ENCODE measurements around the gene POT1. TPM values are rescaled to one million over a fixed set of nuclear protein-coding genes. Genes with fewer than 3 reads are reported as not detected.

POT1 gene
- total RNA-seq, 1 experiment from 2014 or later: 20.9 TPM

DNA sequence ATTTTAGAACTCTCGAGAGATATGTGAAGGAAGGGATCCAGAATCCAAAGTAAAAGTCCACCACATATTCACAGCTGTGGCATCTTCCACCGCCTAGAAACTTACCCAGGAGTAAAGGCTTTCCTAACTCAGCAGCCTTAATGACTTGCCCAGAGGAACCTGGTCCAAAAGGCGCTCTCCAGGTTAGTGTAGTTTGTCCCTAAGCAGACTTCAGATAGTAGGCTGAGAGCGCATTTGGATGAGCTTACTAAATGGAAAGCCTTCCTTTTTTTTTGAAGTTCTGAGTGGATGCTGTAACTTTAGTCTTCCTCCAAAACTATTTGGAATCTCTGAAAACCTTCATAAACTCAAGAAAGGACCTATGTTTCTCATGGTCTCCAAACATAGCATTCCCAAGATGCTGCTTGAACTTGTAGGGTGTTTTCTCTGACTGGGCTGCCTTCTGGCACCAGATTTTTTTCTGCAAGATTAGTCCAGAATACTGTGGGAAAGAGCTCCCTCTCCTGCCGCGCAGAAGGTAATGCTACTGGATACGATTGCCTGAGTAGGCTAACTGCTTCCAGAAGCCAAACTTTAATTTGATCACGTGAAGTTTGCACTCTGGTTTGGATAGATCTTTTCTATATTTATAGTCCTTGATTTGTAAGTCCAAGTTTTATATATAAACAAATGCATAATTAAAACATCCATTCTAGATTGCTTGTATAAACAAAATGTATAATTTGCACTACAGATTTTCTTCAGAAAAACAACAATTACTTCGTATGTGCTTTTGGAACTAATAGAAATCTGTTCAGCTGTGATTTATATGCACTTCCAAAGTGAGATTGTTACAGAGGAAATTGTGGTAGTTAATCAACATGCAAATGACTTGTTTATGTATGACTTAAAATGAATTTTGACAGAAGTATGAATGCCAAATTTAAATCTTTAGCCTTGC lies 144.5 kb downstream of the POT1 start:
- H3K27ac ChIP-seq (ENCODE audit: low read length): no peak overlapping the region
- peaks cover 2% of the 10 kb centered on the region; the same call in 1 of the 2 replicates for H3K27me3 ChIP-seq (ENCODE audit: control insufficient read depth, insufficient read depth, low read length)
- in situ Hi-C loops (cut with HindIII; ENCODE audit: low pct_unique_long_range_greater_than_20kb, low sequenced_read_pairs) (no loop called here), intact Hi-C loops (cut with micrococcal nuclease; ENCODE audit: unreplicated experiment) (loop anchor here (1.0 kb wide), 1 partner anchor 630 kb away; no protein-coding TSS in a partner anchor)
- H3K9me3 ChIP-seq (ENCODE audit: control insufficient read depth, insufficient read depth, low read depth, low read length): no peaks in the 10 kb centered on the region
- ATAC-seq (peak; percentile 82; the same call in 1 of the 2 replicates), DNase-seq (ENCODE audit: low read depth, low spot score) (peak; percentile 55)
- H3K4me1 ChIP-seq (ENCODE audit: control insufficient read depth, insufficient read depth, low read length): no peaks in the 10 kb centered on the region
- ChIA-PET CTCF (interaction anchor here (1.0 to 1.2 kb wide), 3 partner anchors 11 to 632 kb away, joined by 5 to 7 read pairs (median 7); no protein-coding TSS in a partner anchor), POLR2A (no interaction called here)
- H3K36me3 ChIP-seq (ENCODE audit: control insufficient read depth, insufficient read depth, low read length): no peaks in the 10 kb centered on the region
- no TSS peak for BruUV-seq (replicated peaks)
- TF ChIP-seq SIN3A (IDR thresholded peaks at IDR 0.05; ENCODE audit: borderline replicate concordance, insufficient read depth, low read depth, low read length) (no peak), POLR2AphosphoS5 (IDR thresholded peaks at IDR 0.05; ENCODE audit: low read depth, low read length) (no peak)
- TF ChIP-seq, protein P1, sequence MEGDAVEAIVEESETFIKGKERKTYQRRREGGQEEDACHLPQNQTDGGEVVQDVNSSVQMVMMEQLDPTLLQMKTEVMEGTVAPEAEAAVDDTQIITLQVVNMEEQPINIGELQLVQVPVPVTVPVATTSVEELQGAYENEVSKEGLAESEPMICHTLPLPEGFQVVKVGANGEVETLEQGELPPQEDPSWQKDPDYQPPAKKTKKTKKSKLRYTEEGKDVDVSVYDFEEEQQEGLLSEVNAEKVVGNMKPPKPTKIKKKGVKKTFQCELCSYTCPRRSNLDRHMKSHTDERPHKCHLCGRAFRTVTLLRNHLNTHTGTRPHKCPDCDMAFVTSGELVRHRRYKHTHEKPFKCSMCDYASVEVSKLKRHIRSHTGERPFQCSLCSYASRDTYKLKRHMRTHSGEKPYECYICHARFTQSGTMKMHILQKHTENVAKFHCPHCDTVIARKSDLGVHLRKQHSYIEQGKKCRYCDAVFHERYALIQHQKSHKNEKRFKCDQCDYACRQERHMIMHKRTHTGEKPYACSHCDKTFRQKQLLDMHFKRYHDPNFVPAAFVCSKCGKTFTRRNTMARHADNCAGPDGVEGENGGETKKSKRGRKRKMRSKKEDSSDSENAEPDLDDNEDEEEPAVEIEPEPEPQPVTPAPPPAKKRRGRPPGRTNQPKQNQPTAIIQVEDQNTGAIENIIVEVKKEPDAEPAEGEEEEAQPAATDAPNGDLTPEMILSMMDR (IDR thresholded peaks at IDR 0.05): peak; percentile 85
- no peak overlapping the region for H3K4me3 ChIP-seq (ENCODE audit: low read depth in 2 of 2, low read length in 2 of 2)

DNA sequence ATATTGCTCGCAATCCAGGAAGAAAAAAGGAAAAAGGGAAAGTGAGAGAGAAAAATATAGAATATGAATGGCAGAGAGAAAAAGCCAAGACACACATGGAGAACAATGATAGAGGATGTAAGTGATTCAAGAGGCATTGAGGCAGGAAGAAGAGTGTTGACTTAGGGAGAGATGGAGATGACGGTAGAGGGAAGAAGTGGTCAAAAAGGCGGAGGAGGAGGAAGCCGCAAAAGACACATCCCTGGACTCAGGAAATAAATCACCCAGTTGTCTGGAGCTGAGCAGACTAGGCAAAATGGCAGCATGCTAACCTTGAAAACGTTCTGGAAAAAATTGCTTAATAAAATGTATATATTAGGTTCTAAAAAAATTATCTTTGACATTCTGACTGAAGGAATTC lies 146.4 kb downstream of the POT1 start:
- ChIA-PET POLR2A (no interaction called here), CTCF (no interaction called here)
- in situ Hi-C loops (cut with HindIII; ENCODE audit: low pct_unique_long_range_greater_than_20kb, low sequenced_read_pairs): no loop called here
- ATAC-seq (no peak), DNase-seq (ENCODE audit: low read depth, low spot score) (no peak)
- Histone ChIP-seq H3K27ac (ENCODE audit: low read length) (no peak overlapping the region), H3K36me3 (ENCODE audit: control insufficient read depth, insufficient read depth, low read length) (no peaks in the 10 kb centered on the region), H3K4me3 (ENCODE audit: low read depth in 2 of 2, low read length in 2 of 2) (no peak overlapping the region), H3K27me3 (ENCODE audit: control insufficient read depth, insufficient read depth, low read length) (0 out of 2 replicates have a peak, but pooled peaks cover 2% of the 10 kb centered on the region), H3K9me3 (ENCODE audit: control insufficient read depth, insufficient read depth, low read depth, low read length) (no peaks in the 10 kb centered on the region), H3K4me1 (ENCODE audit: control insufficient read depth, insufficient read depth, low read length) (no peaks in the 10 kb centered on the region)
- intact Hi-C loops (cut with micrococcal nuclease; ENCODE audit: unreplicated experiment): no loop called here
- TF ChIP-seq SIN3A (IDR thresholded peaks at IDR 0.05; ENCODE audit: borderline replicate concordance, insufficient read depth, low read depth, low read length) (no peak), TCF7L2 (IDR thresholded peaks at IDR 0.05; ENCODE audit: low read depth, low read length) (no peak), POLR2AphosphoS5 (IDR thresholded peaks at IDR 0.05; ENCODE audit: low read depth, low read length) (no peak)
- TF ChIP-seq, protein P2, sequence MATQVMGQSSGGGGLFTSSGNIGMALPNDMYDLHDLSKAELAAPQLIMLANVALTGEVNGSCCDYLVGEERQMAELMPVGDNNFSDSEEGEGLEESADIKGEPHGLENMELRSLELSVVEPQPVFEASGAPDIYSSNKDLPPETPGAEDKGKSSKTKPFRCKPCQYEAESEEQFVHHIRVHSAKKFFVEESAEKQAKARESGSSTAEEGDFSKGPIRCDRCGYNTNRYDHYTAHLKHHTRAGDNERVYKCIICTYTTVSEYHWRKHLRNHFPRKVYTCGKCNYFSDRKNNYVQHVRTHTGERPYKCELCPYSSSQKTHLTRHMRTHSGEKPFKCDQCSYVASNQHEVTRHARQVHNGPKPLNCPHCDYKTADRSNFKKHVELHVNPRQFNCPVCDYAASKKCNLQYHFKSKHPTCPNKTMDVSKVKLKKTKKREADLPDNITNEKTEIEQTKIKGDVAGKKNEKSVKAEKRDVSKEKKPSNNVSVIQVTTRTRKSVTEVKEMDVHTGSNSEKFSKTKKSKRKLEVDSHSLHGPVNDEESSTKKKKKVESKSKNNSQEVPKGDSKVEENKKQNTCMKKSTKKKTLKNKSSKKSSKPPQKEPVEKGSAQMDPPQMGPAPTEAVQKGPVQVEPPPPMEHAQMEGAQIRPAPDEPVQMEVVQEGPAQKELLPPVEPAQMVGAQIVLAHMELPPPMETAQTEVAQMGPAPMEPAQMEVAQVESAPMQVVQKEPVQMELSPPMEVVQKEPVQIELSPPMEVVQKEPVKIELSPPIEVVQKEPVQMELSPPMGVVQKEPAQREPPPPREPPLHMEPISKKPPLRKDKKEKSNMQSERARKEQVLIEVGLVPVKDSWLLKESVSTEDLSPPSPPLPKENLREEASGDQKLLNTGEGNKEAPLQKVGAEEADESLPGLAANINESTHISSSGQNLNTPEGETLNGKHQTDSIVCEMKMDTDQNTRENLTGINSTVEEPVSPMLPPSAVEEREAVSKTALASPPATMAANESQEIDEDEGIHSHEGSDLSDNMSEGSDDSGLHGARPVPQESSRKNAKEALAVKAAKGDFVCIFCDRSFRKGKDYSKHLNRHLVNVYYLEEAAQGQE (IDR thresholded peaks at IDR 0.05; ENCODE audit: insufficient read depth in 1 of 2, low read depth in 2 of 2, low read length in 1 of 2): no peak
- TF ChIP-seq, protein P1 (IDR thresholded peaks at IDR 0.05): no peak
- BruUV-seq (replicated peaks): no TSS peak

All from Panc1 (cell line).